Naive thymus-derived CD4-positive, alpha-beta T cell (primary cell): Measurements from ENCODE around the gene ANKH. TPM values are rescaled to one million over a fixed set of nuclear protein-coding genes. Genes with fewer than 3 reads are reported as not detected.

Experiments
- ATAC-seq: fragments of 150-1000 bp; cut with Tn5 transposase; 2 replicates; pipeline ENCODE4 v1.10.0; 2021; ENCODE audit warnings: mild to moderate bottlenecking, moderate library complexity
- CTCF ChIA-PET: fragments of 350-600 bp; sonication (Branson Sonifier 250); formaldehyde crosslinking; loops from one replicate; lab custom pipeline; 2021; ENCODE audit warnings: antibody characterized with exemption; lab: Charles Lee
- POLR2A ChIA-PET: fragments of 350-600 bp; sonication (Branson Sonifier 250); formaldehyde crosslinking; loops from one replicate; lab custom pipeline; 2021; ENCODE audit warnings: antibody characterized with exemption, inconsistent platforms; lab: Charles Lee
- DNase-seq, 9 donors: peaks; one replicate each; pipeline versions ENCODE4 v3.0.0 to v3.0.0-alpha.2; 2020 to 2022; ENCODE audit warnings: mixed read lengths in 1 of 9
- H3K27ac ChIP-seq: one replicate; pipeline ENCODE4 v1.7.0; 2013; ENCODE audit warnings: mild to moderate bottlenecking, low read depth, low read length, moderate library complexity
- H3K27me3 ChIP-seq, 2 donors: one replicate each; pipeline ENCODE4 v1.7.0; 2013; ENCODE audit warnings: low read length in 2 of 2, mild to moderate bottlenecking in 2 of 2, moderate library complexity in 2 of 2; ENCODE audit not compliant: control insufficient read depth in 2 of 2, insufficient read depth in 2 of 2
- H3K36me3 ChIP-seq, 3 experiments: 1 replicate in 2 of 3; 2 replicates in 1 of 3; pipeline ENCODE4 v1.7.0; 2013; ENCODE audit warnings: low read length in 3 of 3, mild to moderate bottlenecking in 3 of 3, moderate library complexity in 1 of 3; ENCODE audit not compliant: insufficient read depth in 3 of 3, control insufficient read depth in 2 of 3
- H3K4me1 ChIP-seq, 2 donors: one replicate each; pipeline ENCODE4 v1.7.0; 2013; ENCODE audit warnings: low read length in 2 of 2, mild to moderate bottlenecking in 2 of 2, moderate library complexity in 1 of 2; ENCODE audit not compliant: control insufficient read depth in 2 of 2, insufficient read depth in 2 of 2
- H3K4me3 ChIP-seq: 2 replicates; pipeline ENCODE4 v1.7.0; 2013; ENCODE audit warnings: mild to moderate bottlenecking, low read length
- H3K9me3 ChIP-seq, 3 experiments: 1 replicate in 2 of 3; 2 replicates in 1 of 3; pipeline ENCODE4 v1.7.0; 2013; ENCODE audit warnings: low read length in 3 of 3; ENCODE audit not compliant: control insufficient read depth in 2 of 3
- H3K27ac Mint-ChIP-seq, 9 donors: one replicate each; pipeline ENCODE4 v1.8.0; 2020 to 2022; ENCODE audit warnings: mixed read lengths in 9 of 9, mild to moderate bottlenecking in 8 of 9, moderate library complexity in 5 of 9, inconsistent platforms in 2 of 9
- H3K27me3 Mint-ChIP-seq, 5 donors: one replicate each; pipeline ENCODE4 v1.8.0; 2021 to 2022; ENCODE audit warnings: mixed read lengths in 5 of 5, mild to moderate bottlenecking in 1 of 5
- H3K36me3 Mint-ChIP-seq, 5 donors: one replicate each; pipeline ENCODE4 v1.8.0; 2020 to 2022; ENCODE audit warnings: mixed read lengths in 5 of 5, mild to moderate bottlenecking in 3 of 5, inconsistent platforms in 1 of 5
- H3K4me1 Mint-ChIP-seq, 7 donors: one replicate each; pipeline ENCODE4 v1.8.0; 2020 to 2022; ENCODE audit warnings: mixed read lengths in 7 of 7, mild to moderate bottlenecking in 3 of 7, inconsistent platforms in 1 of 7
- H3K4me3 Mint-ChIP-seq, 10 donors: one replicate each; pipeline ENCODE4 v1.8.0; 2020 to 2022; ENCODE audit warnings: mild to moderate bottlenecking in 10 of 10, mixed read lengths in 10 of 10, moderate library complexity in 6 of 10, inconsistent platforms in 2 of 10
- H3K9me3 Mint-ChIP-seq, 11 donors: one replicate each; pipeline ENCODE4 v1.8.0; 2020 to 2022; ENCODE audit warnings: mixed read lengths in 11 of 11, mild to moderate bottlenecking in 4 of 11, inconsistent platforms in 1 of 11, moderate library complexity in 1 of 11
- intact Hi-C, 2 donors: fragments of 100-400 bp; cut with micrococcal nuclease; formaldehyde crosslinking; loops; one replicate each; pipeline ENCODE4 v1.15.1; 2023
- polyA plus RNA-seq, 2 donors: library from polyadenylated mRNA; unstranded; fragments of 300-500 nt; fragmentation: Illumina TruSeq; gene quantifications; one replicate each; pipeline ENCODE4 v1.2.3, GENCODE V29; 2021
- total RNA-seq, 6 experiments: library from RNA in 5 of 6; stranded (reverse) in 5 of 6; gene quantifications; 1 replicate in 5 of 6; 2 replicates in 1 of 6; pipeline ENCODE4 v1.2.3 and lab custom pipeline; 2021 to 2026

Gene ANKH
- total and polyA plus RNA-seq, 7 experiments from 2014 or later = 35.9 to 190 (median 69.5) TPM

DNA sequence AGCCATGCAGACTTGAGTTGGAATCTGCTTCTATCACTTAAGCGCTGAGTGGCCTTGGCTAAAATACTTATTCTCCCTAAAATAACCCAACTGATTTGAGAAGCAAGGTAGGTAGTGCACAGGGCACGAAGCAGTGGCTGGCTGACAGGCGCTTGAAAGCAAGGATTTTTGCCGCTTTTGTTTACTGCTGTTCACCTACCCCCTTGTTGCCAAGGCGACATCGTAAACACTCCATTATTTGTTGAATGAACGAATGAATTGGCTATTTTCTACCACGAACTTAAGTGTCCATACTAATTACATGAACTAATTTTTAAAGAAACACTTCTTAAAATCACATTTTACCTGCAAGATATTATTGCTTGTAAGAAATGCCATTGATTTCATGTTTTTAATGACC is 98.0 kb downstream of the ANKH start:
- Mint-ChIP-seq H3K4me1 (peaks cover 0 to 64% (median 43%) of the 10 kb centered on the region in 7 donors), H3K27ac (no peak overlapping the region), H3K9me3 (peaks cover 0 to 1% (median 0%) of the 10 kb centered on the region in 11 donors), H3K36me3 (peaks cover 0 to 29% (median 5%) of the 10 kb centered on the region in 5 donors), H3K27me3 (no peaks in the 10 kb centered on the region), H3K4me3 (no peak overlapping the region)
- intact Hi-C loops = loop anchor here in 1 of 2 donors (5.0 kb wide), 1 partner anchor 34 kb away; no protein-coding TSS in a partner anchor
- Histone ChIP-seq H3K27me3 (no peaks in the 10 kb centered on the region), H3K27ac (no peak overlapping the region), H3K36me3 (peaks cover 0 to 4% (median 0%) of the 10 kb centered on the region in 3 experiments), H3K4me3 (no peak overlapping the region), H3K4me1 (no peaks in the 10 kb centered on the region), H3K9me3 (no peaks in the 10 kb centered on the region)
- DNase-seq (no peak), ATAC-seq (no peak)
- POLR2A ChIA-PET = no interaction called here
- CTCF ChIA-PET = no interaction called here

- Mint-ChIP-seq H3K4me1 (peaks cover 6 to 54% (median 36%) of the 10 kb centered on the region in 7 donors), H3K4me3 (no peak overlapping the region), H3K36me3 (peaks cover 1 to 36% (median 4%) of the 10 kb centered on the region in 5 donors), H3K27me3 (no peaks in the 10 kb centered on the region), H3K27ac (peak overlapping the region in 1 of 9 donors; percentile 6), H3K9me3 (no peaks in the 10 kb centered on the region)
- intact Hi-C loops = loop anchor here in 1 of 2 donors (5.0 kb wide), 1 partner anchor 35 kb away; no protein-coding TSS in a partner anchor
- DNase-seq (no peak), ATAC-seq (no peak)
- Histone ChIP-seq H3K9me3 (no peaks in the 10 kb centered on the region), H3K4me3 (no peak overlapping the region), H3K4me1 (no peaks in the 10 kb centered on the region), H3K27me3 (no peaks in the 10 kb centered on the region), H3K27ac (no peak overlapping the region), H3K36me3 (peaks cover 0 to 11% (median 0%) of the 10 kb centered on the region in 3 experiments)
- CTCF ChIA-PET = no interaction called here
- POLR2A ChIA-PET = interaction anchor here (0.8 kb wide), 1 partner anchor 64 kb away, joined by 4 read pairs; no protein-coding TSS in a partner anchor
These were observed 99.6 kb downstream of the ANKH start for GRCh38 chr5:14771972-14772371.

DNA sequence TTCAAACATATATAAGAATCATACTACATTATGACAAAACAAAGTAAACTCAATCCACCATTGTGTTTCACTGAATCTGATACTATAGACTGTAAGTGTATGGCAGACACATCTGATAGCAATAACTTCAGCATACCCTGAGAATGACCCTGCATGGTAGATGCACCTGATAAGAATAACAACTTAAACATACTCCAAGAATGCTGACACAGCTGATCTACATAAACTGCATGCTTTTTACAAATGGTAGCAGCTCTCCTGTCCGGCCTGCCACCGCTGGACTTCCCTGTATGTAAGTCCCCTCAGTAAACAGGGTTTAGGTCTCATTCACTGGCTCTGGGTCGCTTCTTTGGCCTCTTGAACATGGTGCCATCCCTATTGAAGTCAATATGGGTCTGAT is 100.4 kb downstream of the ANKH start:
- Mint-ChIP-seq H3K36me3 (peaks cover 4 to 38% (median 11%) of the 10 kb centered on the region in 5 donors), H3K4me1 (peaks cover 10 to 55% (median 36%) of the 10 kb centered on the region in 7 donors), H3K4me3 (no peak overlapping the region), H3K9me3 (no peaks in the 10 kb centered on the region), H3K27me3 (no peaks in the 10 kb centered on the region), H3K27ac (no peak overlapping the region)
- Histone ChIP-seq H3K27me3 (no peaks in the 10 kb centered on the region), H3K27ac (no peak overlapping the region), H3K9me3 (no peaks in the 10 kb centered on the region), H3K4me3 (no peak overlapping the region), H3K4me1 (no peaks in the 10 kb centered on the region), H3K36me3 (peaks cover 0 to 11% (median 0%) of the 10 kb centered on the region in 3 experiments)
- DNase-seq (no peak), ATAC-seq (no peak)
- CTCF ChIA-PET = interaction anchor here (0.7 kb wide), 1 partner anchor 232 kb away, joined by 3 read pairs; no protein-coding TSS in a partner anchor
- POLR2A ChIA-PET = interaction anchor here (0.9 kb wide), 1 partner anchor 71 kb away, joined by 3 read pairs; no protein-coding TSS in a partner anchor
- intact Hi-C loops = loop anchor here in 1 of 2 donors (5.0 kb wide), 1 partner anchor 36 kb away; no protein-coding TSS in a partner anchor

DNA sequence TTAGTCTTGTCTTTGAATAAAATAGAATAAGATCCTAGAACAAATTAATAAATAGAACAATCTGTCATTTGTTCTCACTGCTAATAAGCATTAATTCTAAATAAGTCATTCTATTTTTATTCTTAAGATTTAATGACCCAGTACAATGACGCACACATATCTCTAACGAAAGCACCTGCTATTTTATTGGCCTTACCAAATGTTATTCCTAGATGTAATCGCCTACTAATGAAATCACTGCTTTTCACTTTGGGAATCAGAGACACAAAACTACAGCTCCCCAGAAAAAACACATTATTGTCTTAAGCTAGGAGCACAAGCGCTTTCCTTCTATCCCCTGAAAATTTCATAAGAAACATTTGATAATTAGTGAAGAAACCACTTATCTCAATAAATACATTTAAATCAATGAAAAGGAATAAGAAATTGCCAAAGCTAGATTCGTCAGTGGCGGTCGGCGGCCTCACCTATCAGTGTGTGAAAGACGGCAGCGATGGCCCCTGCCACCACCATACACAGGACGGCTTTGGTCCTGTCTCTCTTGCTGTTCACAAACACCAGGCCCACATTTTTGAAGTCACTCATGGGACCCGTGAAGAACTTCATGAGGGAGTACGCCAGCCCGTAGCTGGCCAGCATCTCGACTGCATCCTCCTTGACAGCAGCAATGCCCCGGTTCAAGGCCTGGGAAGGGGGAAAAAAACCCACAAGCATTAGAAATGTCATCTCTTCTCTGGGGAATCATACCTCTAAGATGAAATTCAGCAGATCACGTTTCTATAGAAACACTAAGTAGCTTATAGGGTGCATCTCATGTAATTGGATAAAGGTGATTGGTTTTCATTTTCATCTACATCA is 102.8 kb downstream of the ANKH start:
- POLR2A ChIA-PET = no interaction called here
- H3K4me3 Mint-ChIP-seq = no peak overlapping the region
- no peak for ATAC-seq

DNA sequence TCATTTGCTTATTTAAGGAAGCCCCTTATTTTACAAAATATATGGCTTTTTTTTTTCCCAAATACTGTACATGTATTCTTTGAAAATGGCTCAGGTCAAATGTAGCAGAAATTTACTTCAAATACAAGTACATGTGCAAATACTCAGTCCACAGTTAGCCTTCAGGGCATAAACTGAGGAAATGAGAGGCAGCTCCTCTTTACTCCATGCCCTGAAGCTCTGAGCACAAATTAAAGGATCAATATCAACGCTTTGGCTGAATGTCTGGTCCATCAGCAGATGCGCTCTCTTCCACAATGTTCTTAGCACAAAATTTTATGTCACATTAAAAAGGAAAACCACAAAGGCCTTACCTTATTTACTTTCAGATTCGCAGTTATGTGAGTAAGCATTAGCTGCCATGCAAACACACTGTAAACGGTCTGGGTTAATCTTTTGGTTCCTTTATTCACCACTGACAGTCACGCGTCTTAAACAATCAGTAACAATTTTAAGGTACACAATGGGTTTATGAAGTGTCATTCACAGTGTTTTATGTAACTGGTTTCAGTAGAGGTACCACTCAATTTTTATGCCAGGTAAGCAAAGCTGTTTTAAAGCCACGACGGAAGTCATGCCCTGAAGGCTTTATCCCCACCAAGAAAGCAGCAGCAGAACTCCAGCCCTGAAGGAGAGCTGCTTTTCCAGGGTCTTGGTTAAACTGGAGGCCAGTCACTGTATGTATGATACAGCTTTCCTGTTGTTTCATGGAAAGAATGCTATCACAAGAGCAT is 103.7 kb downstream of the ANKH start:
- no peaks in the 10 kb centered on the region for H3K4me1 ChIP-seq
- intact Hi-C loops = no loop called here
- DNase-seq (no peak), ATAC-seq (no peak)
- H3K4me3 ChIP-seq = no peak overlapping the region
- Mint-ChIP-seq H3K4me1 (peaks cover 4 to 34% (median 17%) of the 10 kb centered on the region in 7 donors), H3K36me3 (peaks cover 4 to 45% (median 8%) of the 10 kb centered on the region in 5 donors), H3K27me3 (no peaks in the 10 kb centered on the region), H3K4me3 (no peak overlapping the region), H3K27ac (peak overlapping the region in 1 of 9 donors; percentile 60), H3K9me3 (no peaks in the 10 kb centered on the region)
- no peak overlapping the region for H3K27ac ChIP-seq
- H3K27me3 ChIP-seq = no peaks in the 10 kb centered on the region
- peaks cover 0 to 11% (median 0%) of the 10 kb centered on the region in 3 experiments for H3K36me3 ChIP-seq
- no peaks in the 10 kb centered on the region for H3K9me3 ChIP-seq
- POLR2A ChIA-PET = no interaction called here
- CTCF ChIA-PET = interaction anchor here (0.6 kb wide), 1 partner anchor 416 kb away, joined by 4 read pairs; no protein-coding TSS in a partner anchor

More for the DNA sequence above, 102.8 kb downstream of the ANKH start:
- no peak overlapping the region for H3K27ac ChIP-seq
- CTCF ChIA-PET = interaction anchor here (0.6 kb wide), 1 partner anchor 105 kb away, joined by 3 read pairs; no protein-coding TSS in a partner anchor
- H3K9me3 Mint-ChIP-seq = no peaks in the 10 kb centered on the region
- no peaks in the 10 kb centered on the region for H3K9me3 ChIP-seq
- H3K36me3 Mint-ChIP-seq = peaks cover 4 to 45% (median 8%) of the 10 kb centered on the region in 5 donors
- H3K36me3 ChIP-seq = peaks cover 0 to 11% (median 0%) of the 10 kb centered on the region in 3 experiments
- H3K27me3 ChIP-seq = no peaks in the 10 kb centered on the region
- no peaks in the 10 kb centered on the region for H3K27me3 Mint-ChIP-seq
- H3K4me1 ChIP-seq = no peaks in the 10 kb centered on the region
- no peak for DNase-seq
- H3K4me1 Mint-ChIP-seq = peaks cover 4 to 34% (median 21%) of the 10 kb centered on the region in 7 donors
- no peak overlapping the region for H3K4me3 ChIP-seq
- peak overlapping the region in 2 of 9 donors; percentile 28 to 31 for H3K27ac Mint-ChIP-seq
- intact Hi-C loops = no loop called here

- intact Hi-C loops = no loop called here
- Mint-ChIP-seq H3K4me3 (no peak overlapping the region), H3K27me3 (no peaks in the 10 kb centered on the region), H3K27ac (peak overlapping the region in 2 of 9 donors; percentile 13 to 63), H3K9me3 (no peaks in the 10 kb centered on the region), H3K36me3 (peaks cover 4 to 45% (median 8%) of the 10 kb centered on the region in 5 donors), H3K4me1 (peaks cover 3 to 28% (median 10%) of the 10 kb centered on the region in 7 donors)
- Histone ChIP-seq H3K27me3 (no peaks in the 10 kb centered on the region), H3K4me3 (no peak overlapping the region), H3K4me1 (no peaks in the 10 kb centered on the region), H3K27ac (no peak overlapping the region), H3K36me3 (peaks cover 0 to 11% (median 0%) of the 10 kb centered on the region in 3 experiments), H3K9me3 (no peaks in the 10 kb centered on the region)
- CTCF ChIA-PET = interaction anchor here (0.6 to 1.1 kb wide), 3 partner anchors 14 to 415 kb away, joined by 3 to 4 read pairs (median 3); no protein-coding TSS in a partner anchor
- no peak for ATAC-seq
- no peak for DNase-seq
- POLR2A ChIA-PET = no interaction called here
These were observed 104.5 kb downstream of the ANKH start for GRCh38 chr5:14767053-14767452.
